Colonic mucosa (tissue), 4 donors: ENCODE data around the gene HK3. TPM values are rescaled to one million over a fixed set of nuclear protein-coding genes. Genes with fewer than 3 reads are reported as not detected.

ENCODE experiments used
- DNase-seq: peaks from one replicate; pipeline ENCODE4 v3.0.0-alpha.2; 2020
- H3K27ac ChIP-seq: fragments of 200-600 bp; one replicate; pipeline ENCODE4 v1.8.0; 2021
- H3K27me3 ChIP-seq: fragments of 200-600 bp; one replicate; pipeline ENCODE4 v1.8.0; 2021
- H3K36me3 ChIP-seq: fragments of 200-600 bp; one replicate; pipeline ENCODE4 v1.8.0; 2021
- H3K4me1 ChIP-seq: fragments of 200-600 bp; one replicate; pipeline ENCODE4 v1.8.0; 2021; ENCODE audit warnings: mild to moderate bottlenecking
- H3K4me3 ChIP-seq: fragments of 200-600 bp; one replicate; pipeline ENCODE4 v1.8.0; 2021
- H3K9ac ChIP-seq, 2 donors: one replicate each; pipeline ENCODE4 v1.7.0; 2013; ENCODE audit warnings: control low read depth in 2 of 2, low read depth in 2 of 2, low read length in 2 of 2
- H3K9me3 ChIP-seq: fragments of 200-600 bp; one replicate; pipeline ENCODE4 v1.8.0; 2021
- intact Hi-C: fragments of 100-400 bp; cut with DNase I; formaldehyde crosslinking; loops from one replicate; pipeline ENCODE4 v1.14.1; 2022
- total RNA-seq, 2 donors: library from RNA; stranded (reverse); fragmentation: NEBNext Ultra II Directional in 1 of 2; extraction: Animal tissue kit (Norgen Biotek cat#: 25700) in 1 of 2; gene quantifications; one replicate each; pipeline ENCODE4 v1.2.1, GENCODE V29; 2021
- TF ChIP-seq, protein P1 (sequence below): fragments of 200-600 bp; IDR thresholded peaks from one replicate; pipeline ENCODE4 v1.8.0; 2022; ENCODE audit warnings: antibody characterized with exemption, mild to moderate bottlenecking
- donor health status: healthy.
- donor health status: DM: no; HTN: no; CAD: no.
- donor health status: DM: no; HTN: no; CAD: no.

Gene HK3
- total RNA-seq, 2 donors from 2014 or later = 1.6 to 3.0 TPM

DNA sequence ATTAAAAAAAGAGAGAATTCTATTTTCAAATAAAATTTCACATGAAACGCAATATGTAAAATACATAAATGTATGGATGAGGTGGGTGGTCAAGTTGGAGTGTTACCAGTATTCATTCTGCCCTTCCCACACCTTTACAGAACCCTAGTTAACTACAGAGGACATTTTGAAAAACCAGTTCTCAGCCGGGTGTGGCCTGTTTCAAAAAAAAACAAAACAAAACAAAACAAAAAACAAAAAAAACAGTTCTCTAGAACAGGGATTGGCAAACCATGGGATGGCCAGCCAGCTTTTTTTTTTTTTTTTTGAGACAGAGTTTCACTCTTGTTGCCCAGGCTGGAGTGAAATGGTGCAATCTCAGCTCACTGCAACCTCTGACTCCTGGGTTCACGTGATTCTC lies 28.4 kb upstream of the HK3 start:
- no peak overlapping the region for H3K4me3 ChIP-seq
- no peaks in the 10 kb centered on the region for H3K27me3 ChIP-seq
- no peaks in the 10 kb centered on the region for H3K4me1 ChIP-seq
- no peak for DNase-seq
- intact Hi-C loops = no loop called here
- no peaks in the 10 kb centered on the region for H3K9me3 ChIP-seq
- TF ChIP-seq, protein P1, sequence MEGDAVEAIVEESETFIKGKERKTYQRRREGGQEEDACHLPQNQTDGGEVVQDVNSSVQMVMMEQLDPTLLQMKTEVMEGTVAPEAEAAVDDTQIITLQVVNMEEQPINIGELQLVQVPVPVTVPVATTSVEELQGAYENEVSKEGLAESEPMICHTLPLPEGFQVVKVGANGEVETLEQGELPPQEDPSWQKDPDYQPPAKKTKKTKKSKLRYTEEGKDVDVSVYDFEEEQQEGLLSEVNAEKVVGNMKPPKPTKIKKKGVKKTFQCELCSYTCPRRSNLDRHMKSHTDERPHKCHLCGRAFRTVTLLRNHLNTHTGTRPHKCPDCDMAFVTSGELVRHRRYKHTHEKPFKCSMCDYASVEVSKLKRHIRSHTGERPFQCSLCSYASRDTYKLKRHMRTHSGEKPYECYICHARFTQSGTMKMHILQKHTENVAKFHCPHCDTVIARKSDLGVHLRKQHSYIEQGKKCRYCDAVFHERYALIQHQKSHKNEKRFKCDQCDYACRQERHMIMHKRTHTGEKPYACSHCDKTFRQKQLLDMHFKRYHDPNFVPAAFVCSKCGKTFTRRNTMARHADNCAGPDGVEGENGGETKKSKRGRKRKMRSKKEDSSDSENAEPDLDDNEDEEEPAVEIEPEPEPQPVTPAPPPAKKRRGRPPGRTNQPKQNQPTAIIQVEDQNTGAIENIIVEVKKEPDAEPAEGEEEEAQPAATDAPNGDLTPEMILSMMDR = no peak
- no peak overlapping the region for H3K9ac ChIP-seq
- H3K36me3 ChIP-seq = no peaks in the 10 kb centered on the region
- H3K27ac ChIP-seq = no peak overlapping the region

DNA sequence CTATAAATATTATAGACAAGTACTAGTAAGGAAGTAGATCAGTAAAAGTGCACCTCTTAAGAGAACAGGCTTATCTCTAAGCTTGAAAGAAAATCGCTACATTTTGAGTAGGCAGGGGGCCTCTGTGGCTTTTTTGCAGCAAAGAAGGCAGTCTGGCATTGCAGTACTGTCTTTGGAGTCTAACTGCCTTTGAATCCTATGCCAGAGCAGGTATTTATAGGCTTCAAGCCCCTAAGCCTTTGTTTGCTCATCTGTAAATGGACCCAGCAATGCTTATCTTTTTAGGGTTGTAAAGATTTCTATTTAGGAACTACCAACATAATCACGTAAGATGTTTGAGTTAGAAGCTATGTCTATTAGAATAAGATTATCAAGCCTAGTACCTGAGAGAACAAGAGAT lies 23.7 kb upstream of the HK3 start:
- no peaks in the 10 kb centered on the region for H3K9me3 ChIP-seq
- H3K27me3 ChIP-seq = no peaks in the 10 kb centered on the region
- DNase-seq = no peak
- H3K4me3 ChIP-seq = no peak overlapping the region
- no peaks in the 10 kb centered on the region for H3K4me1 ChIP-seq
- no peaks in the 10 kb centered on the region for H3K36me3 ChIP-seq
- TF ChIP-seq, protein P1 = no peak
- no peak overlapping the region for H3K9ac ChIP-seq
- H3K27ac ChIP-seq = no peak overlapping the region
- intact Hi-C loops = no loop called here

DNA sequence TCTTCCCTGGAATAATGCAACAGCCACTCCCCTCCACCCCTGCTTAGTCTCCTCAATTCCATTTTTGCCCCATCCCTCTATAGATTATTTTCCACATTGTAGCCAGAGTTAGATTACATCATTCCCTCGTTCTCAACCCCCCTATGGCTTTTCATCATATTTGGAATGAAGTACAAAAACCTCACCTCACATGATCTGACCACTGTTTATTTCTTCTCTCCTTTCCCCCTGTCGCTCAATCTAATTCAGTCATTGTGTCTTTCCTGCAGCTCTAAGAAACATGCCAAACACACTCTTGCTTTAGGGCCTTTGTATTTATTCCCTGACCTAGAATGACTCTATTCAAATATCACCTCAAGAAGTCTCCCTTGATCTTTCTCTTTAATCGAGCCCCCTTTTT lies 22.6 kb upstream of the HK3 start:
- intact Hi-C loops = no loop called here
- TF ChIP-seq, protein P1 = no peak
- H3K27me3 ChIP-seq = no peaks in the 10 kb centered on the region
- no peak overlapping the region for H3K9ac ChIP-seq
- H3K4me3 ChIP-seq = no peak overlapping the region
- DNase-seq = no peak
- H3K9me3 ChIP-seq = no peaks in the 10 kb centered on the region
- no peak overlapping the region for H3K27ac ChIP-seq
- no peaks in the 10 kb centered on the region for H3K36me3 ChIP-seq
- H3K4me1 ChIP-seq = no peaks in the 10 kb centered on the region

DNA sequence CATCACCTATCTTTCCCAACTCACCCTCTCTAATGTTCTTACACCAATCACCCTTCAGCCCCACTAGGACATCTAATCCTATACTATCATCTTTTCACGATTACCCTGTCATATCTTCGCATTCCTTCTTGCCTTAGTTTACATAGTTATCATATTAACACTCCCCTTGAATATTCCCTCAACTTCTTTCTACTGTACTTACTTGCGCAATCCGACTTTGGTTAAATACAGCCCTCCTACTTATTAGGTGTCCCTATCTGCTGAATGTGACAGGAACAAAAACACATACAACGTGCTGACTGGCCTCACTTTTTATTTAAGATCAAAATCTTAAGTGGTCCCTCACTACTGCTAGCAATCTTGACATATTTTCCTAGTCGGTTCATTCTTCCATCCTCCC lies 19.5 kb upstream of the HK3 start:
- TF ChIP-seq, protein P1 = no peak
- H3K4me3 ChIP-seq = no peak overlapping the region
- H3K9ac ChIP-seq = no peak overlapping the region

DNA sequence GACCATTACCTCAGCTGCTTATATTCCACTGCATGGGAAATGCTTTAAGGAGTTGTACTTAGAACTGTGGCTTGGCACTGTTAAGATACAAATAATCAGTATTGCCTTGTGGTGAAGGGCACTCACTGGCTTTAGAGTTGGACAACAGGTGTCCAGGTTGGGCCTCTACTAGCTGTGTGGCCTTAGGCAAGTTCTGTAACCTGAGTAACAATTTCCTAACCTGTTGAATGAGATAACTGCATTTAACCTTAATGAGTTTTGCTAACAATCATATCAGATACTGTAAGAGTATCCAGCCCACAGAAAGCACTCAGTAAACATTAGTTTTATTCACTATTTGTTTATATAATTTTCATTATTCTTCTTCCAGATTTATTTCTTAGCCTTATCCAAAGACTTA lies 17.2 kb upstream of the HK3 start:
- TF ChIP-seq, protein P1 = no peak
- intact Hi-C loops = no loop called here
- Histone ChIP-seq H3K27me3 (no peaks in the 10 kb centered on the region), H3K9me3 (no peaks in the 10 kb centered on the region), H3K4me3 (no peak overlapping the region), H3K36me3 (no peaks in the 10 kb centered on the region), H3K9ac (no peak overlapping the region), H3K4me1 (no peaks in the 10 kb centered on the region), H3K27ac (no peak overlapping the region)
- no peak for DNase-seq

More for the DNA sequence above, 19.5 kb upstream of the HK3 start:
- no peaks in the 10 kb centered on the region for H3K36me3 ChIP-seq
- intact Hi-C loops = no loop called here
- no peak overlapping the region for H3K27ac ChIP-seq
- no peaks in the 10 kb centered on the region for H3K27me3 ChIP-seq
- no peaks in the 10 kb centered on the region for H3K4me1 ChIP-seq
- no peak for DNase-seq
- no peaks in the 10 kb centered on the region for H3K9me3 ChIP-seq

DNA sequence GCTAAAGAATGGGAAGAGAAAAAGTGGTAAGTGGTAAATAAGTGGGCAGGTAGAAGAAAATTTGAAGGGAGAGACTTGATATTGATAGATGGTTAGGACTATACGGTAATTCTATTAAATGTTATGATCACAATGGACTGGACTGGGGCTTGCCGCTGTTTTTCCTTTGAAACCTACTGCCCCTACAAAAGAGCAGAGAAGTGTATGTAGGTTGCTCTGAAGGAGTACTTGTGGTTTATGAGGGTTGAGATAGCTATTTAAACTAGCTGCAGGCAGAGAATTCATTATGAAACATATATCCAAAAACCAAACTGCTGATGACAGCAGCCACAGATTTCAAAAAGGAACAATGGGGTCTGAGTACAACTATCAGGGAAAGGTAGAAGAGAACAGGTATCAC lies 16.8 kb upstream of the HK3 start:
- Histone ChIP-seq H3K4me1 (no peaks in the 10 kb centered on the region), H3K36me3 (no peaks in the 10 kb centered on the region), H3K9ac (no peak overlapping the region), H3K4me3 (no peak overlapping the region), H3K27me3 (no peaks in the 10 kb centered on the region), H3K9me3 (no peaks in the 10 kb centered on the region), H3K27ac (no peak overlapping the region)
- TF ChIP-seq, protein P1 = no peak
- no peak for DNase-seq
- intact Hi-C loops = no loop called here
